Inferior parietal cortex (tissue), 1 donor: ENCODE measurements around the gene KLHL13.

Source experiments
- DNase-seq: peaks from one replicate; pipeline ENCODE4 v3.0.0-alpha.2; 2016; ENCODE audit errors: extremely low spot score

KLHL13 gene

GRCh38 chrX:117851025-117851424, 265.6 kb downstream of the KLHL13 start:
- DNase-seq, result no peak
